ENCODE measurements around the gene PCDHGB7. TPM values are rescaled to one million over a fixed set of nuclear protein-coding genes. Genes with fewer than 3 reads are reported as not detected.
"Not testable (repeated sequence)": the region's sequence is repeated elsewhere in the genome, so short reads cannot be mapped to it uniquely, and the experiment has no call there.

Gene PCDHGB7
- 0.13 TPM in 1 of 2 replicates, not detected in the other for total RNA-seq

DNA sequence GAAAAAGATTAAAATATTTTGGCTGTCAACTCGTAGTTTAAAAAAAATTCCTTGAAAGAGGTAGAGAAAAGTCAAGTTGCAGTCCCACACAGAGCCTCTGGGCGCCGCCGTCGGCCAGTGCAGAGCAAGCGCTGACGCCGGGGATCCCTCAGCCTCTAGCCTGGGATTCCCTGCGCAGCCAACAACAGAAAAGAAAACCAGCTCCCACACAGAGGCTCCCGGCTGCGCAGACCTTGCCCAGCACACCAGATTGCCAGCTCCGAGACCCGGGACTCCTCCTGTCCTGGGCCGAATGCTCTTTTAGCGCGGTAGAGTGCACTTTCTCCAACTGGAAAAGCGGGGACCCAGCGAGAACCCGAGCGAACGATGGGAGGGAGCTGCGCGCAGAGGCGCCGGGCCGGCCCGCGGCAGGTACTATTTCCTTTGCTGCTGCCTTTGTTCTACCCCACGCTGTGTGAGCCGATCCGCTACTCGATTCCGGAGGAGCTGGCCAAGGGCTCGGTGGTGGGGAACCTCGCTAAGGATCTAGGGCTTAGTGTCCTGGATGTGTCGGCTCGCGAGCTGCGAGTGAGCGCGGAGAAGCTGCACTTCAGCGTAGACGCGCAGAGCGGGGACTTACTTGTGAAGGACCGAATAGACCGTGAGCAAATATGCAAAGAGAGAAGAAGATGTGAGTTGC is at the start of gene PCDHGB7:
PCDHGB7 (plus strand) TSS at position 184 of the 679 bp plus-strand sequence; CDS start at position 367, 183 bp downstream.
- not testable (repeated sequence) for H3K27ac Mint-ChIP-seq

DNA sequence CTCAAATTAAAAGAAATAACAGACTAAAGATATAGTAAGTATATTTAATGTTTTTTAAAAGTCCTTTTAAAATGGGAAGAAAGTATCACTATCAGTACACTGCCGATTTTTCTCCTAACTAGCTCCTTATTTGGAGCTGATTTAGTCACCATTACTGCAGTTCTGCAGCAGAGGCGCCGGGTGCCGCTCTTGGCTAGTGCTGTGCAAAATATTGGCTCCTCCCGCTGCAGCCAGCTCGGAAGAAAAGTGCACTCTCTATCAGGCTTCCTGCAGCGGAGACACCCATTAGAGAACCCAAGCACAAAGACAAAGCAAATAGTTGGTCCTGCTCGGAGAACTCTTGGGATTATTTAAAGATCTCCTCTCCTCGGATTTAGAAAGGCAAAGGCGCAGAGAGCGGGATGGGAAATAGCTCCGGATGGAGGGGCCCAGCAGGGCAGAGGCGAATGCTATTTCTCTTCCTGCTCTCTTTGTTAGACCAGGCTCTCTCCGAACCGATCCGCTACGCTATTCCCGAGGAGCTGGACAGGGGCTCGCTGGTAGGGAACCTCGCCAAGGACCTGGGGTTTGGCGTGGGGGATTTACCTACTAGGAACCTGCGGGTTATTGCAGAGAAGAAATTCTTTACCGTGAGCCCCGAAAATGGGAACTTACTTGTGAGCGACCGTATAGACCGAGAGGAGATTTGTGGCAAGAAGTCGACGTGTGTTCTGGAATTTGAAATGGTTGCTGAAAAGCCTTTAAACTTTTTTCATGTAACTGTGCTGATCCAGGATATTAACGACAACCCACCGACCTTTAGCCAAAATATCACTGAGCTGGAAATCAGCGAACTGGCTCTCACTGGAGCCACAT is 47.3 kb upstream of the PCDHGB7 start, which contains the start of gene PCDHGB3:
PCDHGB3 (plus strand) TSS at position 249 of the 855 bp plus-strand sequence; CDS start at position 402, 153 bp downstream.
- intact Hi-C loops (cut with micrococcal nuclease) = loop anchor here (5.0 kb wide), 1 partner anchor 42 kb away; the partner anchor contains the start of gene PCDHGA10
- H3K9me3 Mint-ChIP-seq = peaks cover 35% of the 10 kb centered on the region
- H3K4me3 Mint-ChIP-seq = peak within 1 kb of the TSS; percentile 74
- no peak for DNase-seq (ENCODE audit: low spot score)
- no peaks in the 10 kb centered on the region for H3K4me1 Mint-ChIP-seq (ENCODE audit: low read depth)
- peaks cover 6% of the 10 kb centered on the region for H3K36me3 Mint-ChIP-seq (ENCODE audit: low read depth)
- peaks cover 24% of the 10 kb centered on the region for H3K27me3 Mint-ChIP-seq (ENCODE audit: insufficient read depth)
- H3K27ac Mint-ChIP-seq = peak within 1 kb of the TSS; percentile 55

More for the DNA sequence above, at the start of gene PCDHGB7:
- intact Hi-C loops (cut with micrococcal nuclease) = loop anchor here (1.0 to 10.0 kb wide), 5 partner anchors 95 to 573 kb away; partner anchors contain the start of genes PCDH1, PCDHA8 and PCDHA9
- H3K4me3 Mint-ChIP-seq = peak within 1 kb of the TSS; percentile 76
- H3K4me1 Mint-ChIP-seq (ENCODE audit: low read depth) = peaks cover 21% of the 10 kb centered on the region
- peak; percentile 30 for DNase-seq (ENCODE audit: low spot score)
- peaks cover 55% of the 10 kb centered on the region for H3K27me3 Mint-ChIP-seq (ENCODE audit: insufficient read depth)
- not testable (repeated sequence) for H3K36me3 Mint-ChIP-seq (ENCODE audit: low read depth)
- peaks cover 37% of the 10 kb centered on the region for H3K9me3 Mint-ChIP-seq

DNA sequence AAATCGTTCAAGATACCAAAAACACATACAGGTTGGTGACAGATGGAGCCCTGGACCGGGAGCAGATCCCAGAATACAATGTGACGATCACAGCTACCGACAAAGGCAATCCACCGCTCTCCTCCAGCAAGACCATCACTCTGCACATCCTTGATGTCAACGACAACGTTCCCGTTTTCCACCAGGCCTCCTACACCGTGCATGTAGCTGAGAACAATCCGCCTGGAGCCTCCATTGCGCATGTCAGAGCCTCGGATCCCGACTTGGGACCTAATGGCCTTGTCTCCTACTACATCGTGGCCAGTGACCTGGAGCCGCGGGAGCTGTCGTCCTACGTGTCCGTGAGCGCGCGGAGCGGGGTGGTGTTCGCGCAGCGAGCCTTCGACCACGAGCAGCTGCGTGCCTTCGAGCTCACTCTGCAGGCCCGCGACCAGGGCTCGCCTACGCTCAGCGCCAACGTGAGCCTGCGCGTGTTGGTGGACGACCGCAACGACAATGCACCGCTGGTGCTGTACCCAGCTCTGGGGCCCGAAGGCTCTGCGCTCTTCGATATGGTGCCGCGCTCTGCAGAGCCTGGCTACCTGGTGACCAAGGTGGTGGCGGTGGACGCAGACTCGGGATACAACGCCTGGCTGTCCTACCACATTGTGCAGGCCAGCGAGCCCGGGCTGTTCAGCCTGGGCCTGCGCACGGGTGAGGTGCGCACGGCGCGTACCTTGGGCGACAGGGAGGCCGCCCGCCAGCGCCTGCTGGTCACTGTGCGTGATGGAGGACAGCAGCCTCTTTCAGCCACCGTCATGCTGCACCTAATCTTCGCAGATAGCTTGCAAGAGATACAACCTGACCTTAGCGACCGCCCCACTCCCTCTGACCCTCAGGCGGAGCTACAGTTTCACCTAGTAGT is 45.7 kb upstream of the PCDHGB7 start:
- H3K9me3 Mint-ChIP-seq = peaks cover 31% of the 10 kb centered on the region
- H3K27me3 Mint-ChIP-seq (ENCODE audit: insufficient read depth) = peaks cover 18% of the 10 kb centered on the region

DNA sequence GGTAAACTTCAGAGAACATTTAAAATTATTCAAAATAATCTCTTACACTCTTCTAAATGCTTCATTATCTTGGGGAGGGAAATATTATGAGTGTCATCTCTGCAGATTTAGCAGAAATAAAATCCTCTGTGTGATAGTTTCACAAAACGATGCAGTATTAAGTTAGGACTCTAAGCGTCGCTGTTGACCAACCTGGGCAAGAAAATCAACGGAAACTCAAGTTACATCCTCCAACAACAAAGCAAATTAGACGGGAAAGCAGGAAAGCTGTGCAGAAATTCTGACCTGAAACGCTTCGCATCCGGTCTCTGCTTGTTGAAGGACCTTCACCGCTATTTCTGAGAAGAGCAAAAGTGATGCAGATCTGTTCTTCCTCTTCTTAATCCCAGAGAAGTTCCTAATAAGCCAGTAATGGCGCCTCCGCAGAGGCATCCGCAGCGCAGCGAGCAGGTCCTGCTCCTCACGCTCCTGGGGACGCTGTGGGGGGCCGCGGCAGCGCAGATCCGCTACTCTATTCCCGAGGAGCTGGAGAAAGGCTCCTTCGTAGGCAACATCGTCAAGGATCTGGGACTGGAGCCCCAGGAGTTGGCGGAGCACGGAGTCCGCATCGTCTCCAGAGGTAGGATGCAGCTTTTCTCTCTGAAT is 43.7 kb upstream of the PCDHGB7 start, which contains the start of gene PCDHGA6:
PCDHGA6 (plus strand) TSS at position 219 of the 645 bp plus-strand sequence; CDS start at position 412, 193 bp downstream.
- intact Hi-C loops (cut with micrococcal nuclease) = loop anchor here (5.0 kb wide), 1 partner anchor 39 kb away; the partner anchor contains the start of gene PCDHGA10
- no peak within 1 kb of the TSS for H3K4me3 Mint-ChIP-seq
- DNase-seq (ENCODE audit: low spot score) = no peak

More for the DNA sequence above, 45.7 kb upstream of the PCDHGB7 start:
- no peaks in the 10 kb centered on the region for H3K36me3 Mint-ChIP-seq (ENCODE audit: low read depth)
- H3K4me1 Mint-ChIP-seq (ENCODE audit: low read depth) = no peaks in the 10 kb centered on the region
- no peak overlapping the region for H3K27ac Mint-ChIP-seq
- DNase-seq (ENCODE audit: low spot score) = no peak
- H3K4me3 Mint-ChIP-seq = no peak overlapping the region
- intact Hi-C loops (cut with micrococcal nuclease) = loop anchor here (5.0 kb wide), 1 partner anchor 40 kb away; the partner anchor contains the start of gene PCDHGA10

DNA sequence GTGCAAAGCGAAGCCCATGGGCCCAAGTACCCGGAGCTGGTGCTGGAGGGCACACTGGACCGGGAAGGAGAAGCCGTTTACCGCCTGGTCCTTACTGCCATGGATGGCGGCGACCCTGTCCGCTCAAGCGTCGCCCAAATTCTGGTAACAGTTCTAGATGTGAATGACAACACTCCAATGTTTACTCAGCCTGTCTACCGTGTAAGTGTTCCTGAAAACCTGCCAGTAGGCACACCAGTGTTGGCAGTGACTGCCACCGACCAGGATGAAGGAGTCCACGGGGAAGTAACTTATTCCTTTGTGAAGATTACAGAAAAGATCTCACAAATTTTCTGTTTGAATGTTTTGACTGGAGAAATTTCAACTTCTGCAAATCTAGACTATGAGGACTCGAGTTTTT is 42.9 kb upstream of the PCDHGB7 start:
- no peak overlapping the region for H3K4me3 Mint-ChIP-seq
- peaks cover 35% of the 10 kb centered on the region for H3K9me3 Mint-ChIP-seq
- DNase-seq (ENCODE audit: low spot score) = no peak
- H3K36me3 Mint-ChIP-seq (ENCODE audit: low read depth) = no peaks in the 10 kb centered on the region
- no peaks in the 10 kb centered on the region for H3K4me1 Mint-ChIP-seq (ENCODE audit: low read depth)
- H3K27me3 Mint-ChIP-seq (ENCODE audit: insufficient read depth) = peaks cover 14% of the 10 kb centered on the region
- intact Hi-C loops (cut with micrococcal nuclease) = loop anchor here (5.0 kb wide), 1 partner anchor 38 kb away; the partner anchor contains the start of gene PCDHGA10
- H3K27ac Mint-ChIP-seq = no peak overlapping the region

More for the DNA sequence above, 43.7 kb upstream of the PCDHGB7 start, which contains the start of gene PCDHGA6:
- H3K9me3 Mint-ChIP-seq = peaks cover 35% of the 10 kb centered on the region
- no peaks in the 10 kb centered on the region for H3K36me3 Mint-ChIP-seq (ENCODE audit: low read depth)
- no peak within 1 kb of the TSS for H3K27ac Mint-ChIP-seq
- no peaks in the 10 kb centered on the region for H3K4me1 Mint-ChIP-seq (ENCODE audit: low read depth)
- H3K27me3 Mint-ChIP-seq (ENCODE audit: insufficient read depth) = peaks cover 14% of the 10 kb centered on the region

DNA sequence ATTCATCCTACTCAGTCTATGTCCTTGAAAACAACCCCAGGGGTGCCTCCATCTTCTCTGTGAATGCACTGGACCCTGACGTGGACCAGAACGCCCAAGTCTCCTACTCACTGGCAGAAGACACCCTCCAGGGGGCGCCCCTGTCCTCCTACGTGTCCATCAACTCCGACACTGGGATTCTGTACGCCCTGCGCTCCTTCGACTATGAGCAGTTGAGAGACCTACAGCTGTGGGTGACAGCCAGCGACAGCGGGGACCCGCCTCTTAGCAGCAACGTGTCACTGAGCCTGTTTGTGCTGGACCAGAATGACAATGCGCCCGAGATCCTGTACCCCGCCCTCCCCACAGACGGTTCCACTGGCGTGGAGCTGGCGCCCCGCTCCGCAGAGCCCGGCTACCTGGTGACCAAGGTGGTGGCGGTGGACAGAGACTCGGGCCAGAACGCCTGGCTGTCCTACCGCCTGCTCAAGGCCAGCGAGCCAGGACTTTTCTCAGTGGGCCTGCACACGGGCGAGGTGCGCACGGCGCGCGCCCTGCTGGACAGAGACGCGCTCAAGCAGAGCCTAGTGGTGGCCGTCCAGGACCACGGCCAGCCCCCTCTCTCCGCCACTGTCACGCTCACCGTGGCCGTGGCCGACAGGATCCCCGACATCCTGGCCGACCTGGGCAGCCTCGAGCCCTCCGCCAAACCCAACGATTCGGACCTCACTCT is 41.9 kb upstream of the PCDHGB7 start:
- intact Hi-C loops (cut with micrococcal nuclease); H3K27ac Mint-ChIP-seq; H3K36me3 Mint-ChIP-seq (ENCODE audit: low read depth); DNase-seq (ENCODE audit: low spot score); H3K27me3 Mint-ChIP-seq (ENCODE audit: insufficient read depth); H3K4me1 Mint-ChIP-seq (ENCODE audit: low read depth); H3K4me3 Mint-ChIP-seq: not testable (repeated sequence)
- peaks cover 29% of the 10 kb centered on the region for H3K9me3 Mint-ChIP-seq

DNA sequence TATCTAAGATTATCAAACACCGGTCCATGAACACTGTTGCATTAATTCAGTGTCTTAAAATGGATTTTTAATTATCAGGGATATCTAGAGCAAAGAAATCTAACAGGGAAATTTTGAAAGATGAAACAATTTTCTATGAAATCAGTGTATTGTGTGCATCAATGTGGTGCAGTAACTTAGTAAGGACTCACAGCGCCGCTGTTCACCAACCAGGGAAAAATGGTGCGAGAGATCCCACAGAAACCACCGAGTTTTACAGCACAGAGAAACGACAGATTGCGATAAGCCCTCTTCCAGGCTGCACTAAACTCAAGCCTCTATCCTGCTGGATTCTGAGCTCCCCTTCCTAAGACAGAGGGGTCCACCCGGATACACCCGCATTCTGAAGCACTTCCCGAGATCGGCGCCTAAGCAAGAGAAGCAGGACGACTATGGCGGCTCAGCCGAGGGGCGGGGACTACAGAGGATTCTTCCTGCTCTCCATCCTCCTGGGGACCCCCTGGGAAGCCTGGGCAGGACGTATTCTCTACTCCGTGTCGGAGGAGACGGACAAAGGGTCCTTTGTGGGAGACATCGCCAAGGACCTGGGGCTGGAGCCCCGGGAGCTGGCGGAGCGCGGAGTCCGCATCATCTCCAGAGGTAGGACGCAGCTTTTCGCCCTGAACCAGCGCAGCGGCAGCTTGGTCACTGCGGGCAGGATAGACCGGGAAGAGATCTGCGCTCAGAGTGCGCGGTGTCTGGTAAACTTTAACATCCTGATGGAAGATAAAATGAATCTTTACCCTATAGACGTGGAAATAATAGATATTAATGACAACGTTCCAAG is 34.8 kb upstream of the PCDHGB7 start, which contains the start of gene PCDHGA7:
PCDHGA7 (plus strand) TSS at position 274 of the 826 bp plus-strand sequence; CDS start at position 432, 158 bp downstream.
- peaks cover 3% of the 10 kb centered on the region for H3K27me3 Mint-ChIP-seq (ENCODE audit: insufficient read depth)
- no peaks in the 10 kb centered on the region for H3K36me3 Mint-ChIP-seq (ENCODE audit: low read depth)

DNA sequence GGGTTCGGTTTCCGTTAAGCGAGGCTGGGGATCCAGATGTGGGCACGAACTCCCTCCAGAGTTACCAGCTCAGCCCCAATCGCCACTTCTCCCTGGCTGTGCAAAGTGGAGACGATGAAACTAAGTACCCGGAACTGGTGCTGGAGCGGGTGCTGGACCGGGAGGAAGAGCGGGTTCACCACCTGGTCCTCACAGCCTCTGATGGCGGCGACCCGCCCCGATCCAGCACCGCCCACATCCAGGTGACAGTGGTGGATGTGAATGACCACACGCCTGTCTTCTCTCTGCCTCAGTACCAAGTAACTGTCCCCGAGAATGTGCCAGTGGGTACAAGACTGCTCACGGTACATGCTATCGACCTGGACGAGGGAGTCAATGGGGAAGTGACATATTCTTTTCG is 34.1 kb upstream of the PCDHGB7 start:
- Mint-ChIP-seq H3K9me3 (peaks cover 17% of the 10 kb centered on the region), H3K27me3 (ENCODE audit: insufficient read depth) (peaks cover 3% of the 10 kb centered on the region), H3K4me1 (ENCODE audit: low read depth) (no peaks in the 10 kb centered on the region), H3K27ac (no peak overlapping the region), H3K36me3 (ENCODE audit: low read depth) (no peaks in the 10 kb centered on the region), H3K4me3 (peak overlapping the region; percentile 81)
- DNase-seq (ENCODE audit: low spot score) = no peak
- intact Hi-C loops (cut with micrococcal nuclease) = loop anchor here (5.0 kb wide), 1 partner anchor 46 kb away; the partner anchor contains the start of gene PCDHGA2

More for the DNA sequence above, 34.8 kb upstream of the PCDHGB7 start, which contains the start of gene PCDHGA7:
- H3K27ac Mint-ChIP-seq = no peak within 1 kb of the TSS
- intact Hi-C loops (cut with micrococcal nuclease) = loop anchor here (5.0 kb wide), 1 partner anchor 45 kb away; the partner anchor contains the start of gene PCDHGA2
- H3K4me1 Mint-ChIP-seq (ENCODE audit: low read depth) = no peaks in the 10 kb centered on the region
- no peak for DNase-seq (ENCODE audit: low spot score)
- peak within 1 kb of the TSS; percentile 81 for H3K4me3 Mint-ChIP-seq
- peaks cover 16% of the 10 kb centered on the region for H3K9me3 Mint-ChIP-seq

DNA sequence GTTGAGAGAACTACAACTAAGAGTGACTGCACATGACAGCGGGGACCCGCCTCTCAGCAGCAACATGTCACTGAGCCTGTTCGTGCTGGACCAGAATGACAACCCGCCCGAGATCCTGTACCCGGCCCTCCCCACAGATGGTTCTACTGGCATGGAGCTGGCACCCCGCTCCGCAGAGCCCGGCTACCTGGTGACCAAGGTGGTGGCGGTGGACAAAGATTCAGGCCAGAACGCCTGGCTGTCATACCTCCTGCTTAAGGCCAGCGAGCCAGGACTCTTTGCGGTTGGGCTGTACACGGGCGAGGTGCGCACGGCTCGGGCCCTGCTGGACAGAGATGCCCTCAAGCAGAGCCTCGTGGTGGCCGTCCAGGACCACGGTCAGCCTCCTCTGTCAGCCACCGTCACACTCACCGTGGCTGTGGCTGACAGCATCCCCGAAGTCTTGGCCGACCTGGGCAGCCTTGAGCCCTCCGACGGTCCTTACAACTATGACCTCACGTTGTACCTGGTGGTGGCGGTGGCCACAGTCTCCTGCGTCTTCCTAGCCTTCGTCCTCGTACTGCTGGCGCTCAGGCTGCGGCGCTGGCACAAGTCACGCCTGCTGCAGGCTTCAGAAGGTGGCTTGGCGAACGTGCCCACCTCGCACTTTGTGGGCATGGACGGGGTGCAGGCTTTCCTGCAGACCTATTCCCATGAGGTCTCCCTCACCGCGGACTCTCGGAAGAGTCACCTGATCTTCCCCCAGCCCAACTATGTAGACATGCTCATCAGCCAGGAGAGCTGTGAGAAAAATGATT is 32.8 kb upstream of the PCDHGB7 start:
- peaks cover 1% of the 10 kb centered on the region for H3K36me3 Mint-ChIP-seq (ENCODE audit: low read depth)
- intact Hi-C loops (cut with micrococcal nuclease) = loop anchor here (5.0 kb wide), 2 partner anchors 38 to 47 kb away; partner anchors contain the start of genes PCDHGA11 and PCDHGA2
- H3K4me3 Mint-ChIP-seq = no peak overlapping the region
- no peak overlapping the region for H3K27ac Mint-ChIP-seq
- no peak for DNase-seq (ENCODE audit: low spot score)
- no peaks in the 10 kb centered on the region for H3K4me1 Mint-ChIP-seq (ENCODE audit: low read depth)
- H3K27me3 Mint-ChIP-seq (ENCODE audit: insufficient read depth) = peaks cover 3% of the 10 kb centered on the region
- peaks cover 25% of the 10 kb centered on the region for H3K9me3 Mint-ChIP-seq
